GM18909 (cell line): ENCODE results near the gene LACC1.
A peak's percentile ranks its signal among the peaks of the same experiment; 100 is the strongest.

Experiments used
- ATAC-seq: cut with Tn5 transposase; IDR thresholded peaks from one replicate; pipeline ENCODE4 v1.9.1; 2021; ENCODE audit warnings: mild to moderate bottlenecking; ENCODE audit not compliant: unreplicated experiment, poor library complexity

LACC1 gene

DNA sequence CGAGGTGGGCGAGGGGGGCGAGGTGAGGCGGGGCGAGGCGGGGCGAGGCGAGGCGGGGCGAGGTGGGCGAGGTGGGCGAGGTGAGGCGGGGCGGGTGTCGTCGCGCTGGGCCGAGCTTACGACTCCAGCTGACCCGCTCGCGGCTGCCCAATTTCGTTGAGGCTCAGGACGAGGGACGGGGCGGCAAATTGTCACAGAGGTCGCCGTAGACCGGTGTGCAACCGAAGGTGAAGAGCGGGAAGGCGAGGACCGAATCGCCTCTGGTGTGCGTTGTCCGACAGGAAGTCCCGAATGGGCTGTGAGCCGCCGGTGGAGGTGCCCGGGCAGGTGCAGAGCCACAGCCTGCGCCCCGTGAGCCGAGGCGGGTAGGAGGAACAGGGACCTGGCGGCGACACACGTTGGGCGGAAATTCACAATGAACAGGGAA lies at the start of gene LACC1:
TSS of gene LACC1 (plus strand) at position 150 of the 427 bp plus-strand sequence. CDS start 1,082 bp downstream, outside the sequence.
- ATAC-seq: peak; percentile 41

DNA sequence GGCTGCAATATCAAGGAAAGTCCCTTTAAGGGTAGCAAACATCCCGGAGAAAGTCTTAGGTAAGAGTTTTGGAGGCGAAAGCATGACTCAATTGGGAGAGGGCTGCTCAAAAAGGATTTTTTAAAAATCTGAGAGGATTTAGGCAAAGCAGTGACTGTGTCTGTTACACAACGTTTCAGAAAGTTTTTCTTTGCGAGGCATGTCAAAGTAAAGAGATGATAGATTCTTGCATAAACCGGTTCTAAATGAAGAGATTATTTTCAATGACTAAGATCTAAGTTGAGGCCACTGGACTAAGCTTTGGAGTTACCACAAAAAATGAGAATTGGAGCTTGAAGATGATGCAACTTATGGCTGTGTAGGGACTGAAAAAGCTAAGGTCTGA lies 49.2 kb upstream of the LACC1 start:
- no peak for ATAC-seq

DNA sequence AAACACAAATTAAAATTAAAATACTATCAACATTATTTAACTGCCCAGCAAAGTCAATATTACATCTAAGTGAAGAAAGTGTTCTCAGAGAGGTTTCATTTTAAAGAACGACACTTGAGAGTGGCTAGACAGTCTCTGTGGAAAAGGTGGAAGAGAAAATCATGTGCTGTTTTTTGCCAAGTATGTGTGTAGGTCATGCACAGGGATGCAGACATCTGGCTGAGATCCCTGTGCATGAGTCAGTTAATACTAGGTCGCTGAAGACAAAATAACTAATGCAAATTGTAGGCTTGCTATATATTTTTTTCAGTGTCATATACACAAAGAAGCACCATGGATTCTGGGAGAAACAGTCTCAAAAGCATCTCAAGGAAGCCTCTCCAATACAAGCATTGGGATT lies 48.6 kb upstream of the LACC1 start:
- ATAC-seq: no peak

DNA sequence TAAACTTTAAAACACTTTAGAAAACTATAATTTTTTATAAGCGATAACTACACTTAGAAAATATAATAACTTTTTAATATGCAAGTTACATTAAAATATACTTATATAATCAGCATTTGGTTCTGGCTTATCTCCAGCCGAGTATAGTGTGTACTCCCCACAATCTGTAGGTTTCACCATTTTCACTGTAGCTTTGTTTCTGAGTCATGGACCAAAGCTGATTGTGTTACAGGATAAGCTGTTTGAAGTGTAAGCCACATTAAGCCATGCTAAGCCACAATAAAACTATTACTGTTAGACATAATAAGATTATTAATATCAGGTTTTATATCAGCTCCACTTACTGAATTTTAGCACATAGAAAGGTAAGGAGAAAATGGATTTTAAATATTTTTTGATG lies 44.0 kb upstream of the LACC1 start:
- ATAC-seq: no peak

DNA sequence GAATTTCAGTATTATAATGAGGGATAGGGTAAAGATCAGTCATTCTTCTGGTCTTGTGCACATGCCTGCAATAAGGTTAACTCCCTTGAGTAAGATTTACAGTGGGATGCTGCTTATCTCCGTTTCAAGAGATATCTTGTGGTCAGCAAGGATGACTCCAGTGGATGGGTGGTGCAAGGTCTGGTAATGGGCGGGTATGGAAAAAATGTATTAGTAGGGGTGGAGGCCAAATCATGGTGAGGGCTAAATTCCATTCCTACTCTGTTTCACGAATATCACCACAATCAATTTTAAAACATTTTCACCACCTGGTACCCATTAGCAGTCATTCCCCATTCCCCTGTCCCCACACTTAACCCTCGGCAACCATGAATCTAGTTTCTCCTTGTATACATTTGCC lies 40.8 kb upstream of the LACC1 start:
- no peak for ATAC-seq

DNA sequence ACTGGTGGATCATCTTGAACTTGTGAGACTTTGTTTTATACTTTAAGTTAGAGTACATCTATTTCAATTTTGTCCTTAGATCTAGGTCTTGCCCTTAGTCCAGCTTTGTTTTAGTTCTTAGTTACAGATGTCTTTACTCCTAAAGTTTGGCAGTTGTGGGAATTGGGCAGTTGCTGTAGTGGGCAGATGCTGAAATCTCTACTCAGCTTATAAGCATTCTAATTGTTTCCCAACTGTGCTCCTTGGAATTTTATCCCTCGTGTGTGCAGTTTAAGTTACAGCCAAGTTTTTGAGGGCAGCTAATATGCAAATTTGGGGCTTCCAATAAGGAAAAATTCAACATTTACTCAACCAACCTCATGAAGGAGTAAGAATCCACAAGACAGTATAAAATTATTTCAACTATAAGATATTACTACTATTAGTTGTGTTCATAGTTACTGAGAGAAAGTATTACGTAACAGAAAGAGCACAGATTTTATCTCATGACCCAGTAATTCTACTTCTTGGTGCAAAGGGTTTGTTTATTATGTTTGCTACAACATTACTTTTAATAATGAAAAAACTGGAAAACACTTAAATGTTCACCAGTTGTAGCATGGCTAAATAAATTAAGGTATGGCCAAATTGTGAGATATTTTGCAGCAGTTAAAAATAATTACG lies 33.1 kb upstream of the LACC1 start:
- ATAC-seq: no peak

DNA sequence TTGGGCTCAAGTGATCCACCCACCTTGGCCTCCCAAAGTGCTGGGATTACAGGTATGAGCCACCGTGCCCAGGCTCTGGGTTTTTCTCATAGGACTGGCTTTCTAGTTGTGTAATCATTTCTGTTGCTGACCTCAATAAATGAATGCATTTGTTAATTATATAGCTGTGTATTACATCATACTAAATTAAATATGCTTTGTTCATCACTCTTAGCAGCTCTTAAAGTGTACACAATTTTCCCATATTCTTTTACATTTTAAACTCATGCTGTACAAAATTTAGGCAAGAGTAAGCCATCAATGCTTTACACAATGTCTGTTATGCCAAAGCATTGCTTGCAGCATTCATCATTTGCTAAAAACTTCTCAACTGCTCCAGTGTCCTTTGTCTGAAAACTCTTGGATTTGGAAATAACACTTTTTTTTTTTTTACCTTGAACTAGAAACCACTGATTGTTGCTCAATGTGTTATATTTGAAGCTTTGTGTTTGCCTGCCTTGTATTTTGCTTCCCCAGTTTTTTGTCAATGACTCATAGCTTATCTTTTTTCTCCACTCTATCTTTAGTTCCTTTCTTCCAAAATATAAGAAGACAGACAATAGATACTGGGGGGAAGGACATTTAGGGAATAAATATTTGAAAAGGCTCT lies 31.6 kb upstream of the LACC1 start:
- ATAC-seq: no peak

DNA sequence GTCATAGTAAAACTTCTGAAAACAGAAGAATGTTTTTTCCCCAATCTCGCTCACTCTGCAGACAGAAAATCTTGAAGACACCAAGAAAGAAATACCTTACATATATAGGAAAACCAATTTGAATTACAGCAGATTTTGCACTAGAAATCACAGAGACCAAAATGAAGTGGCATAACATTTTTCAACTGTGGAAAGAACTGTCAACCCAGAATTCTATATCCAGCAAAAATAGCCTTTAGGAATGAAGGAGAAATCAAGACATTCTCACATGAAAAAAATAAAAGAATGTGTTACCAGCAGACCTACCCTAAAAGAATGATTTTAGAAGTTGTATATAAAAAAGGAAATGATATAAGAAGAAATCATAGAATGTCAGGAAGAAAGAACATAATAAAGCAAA lies 28.8 kb upstream of the LACC1 start:
- ATAC-seq: no peak

DNA sequence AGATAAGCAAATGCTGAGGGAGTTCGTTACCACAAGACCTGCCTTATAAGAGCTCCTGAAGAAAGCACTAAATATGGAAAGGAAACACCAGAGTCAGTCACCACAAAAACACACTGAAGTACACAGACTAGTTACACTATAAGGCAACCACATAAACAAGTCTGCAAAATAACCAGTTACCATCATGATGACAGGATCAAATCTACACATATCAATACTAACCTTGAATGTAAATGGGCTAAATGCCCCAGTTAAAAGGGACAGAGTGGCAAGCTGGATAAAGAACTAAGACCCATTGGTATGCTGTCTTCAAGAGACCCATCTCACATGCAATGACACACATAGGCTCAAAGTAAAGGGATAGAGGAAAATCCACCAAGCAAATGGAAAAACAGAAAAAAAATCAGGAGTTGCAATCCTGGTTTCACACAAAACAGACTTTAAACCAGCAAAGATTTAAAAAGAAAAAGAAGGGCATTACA lies 26.7 kb upstream of the LACC1 start:
- ATAC-seq: no peak

DNA sequence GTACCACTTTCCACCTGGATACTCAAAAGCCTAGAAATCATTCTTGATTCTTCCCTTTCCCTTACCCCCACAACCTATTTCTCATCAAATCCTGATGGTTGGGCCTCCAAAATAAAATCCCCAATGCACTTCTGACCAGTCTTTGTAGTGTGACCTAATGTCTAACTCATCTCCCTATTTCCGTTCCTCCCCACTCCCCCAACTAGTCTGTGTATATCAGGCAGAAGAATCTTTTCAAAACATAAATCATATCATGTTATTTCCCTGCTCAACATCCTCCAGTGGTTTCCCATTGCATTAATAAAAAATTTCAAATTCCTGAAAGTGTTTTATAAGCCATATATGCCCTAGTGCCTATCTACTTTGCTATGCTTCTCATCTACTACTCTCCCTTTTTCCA lies 17.8 kb upstream of the LACC1 start:
- no peak for ATAC-seq

DNA sequence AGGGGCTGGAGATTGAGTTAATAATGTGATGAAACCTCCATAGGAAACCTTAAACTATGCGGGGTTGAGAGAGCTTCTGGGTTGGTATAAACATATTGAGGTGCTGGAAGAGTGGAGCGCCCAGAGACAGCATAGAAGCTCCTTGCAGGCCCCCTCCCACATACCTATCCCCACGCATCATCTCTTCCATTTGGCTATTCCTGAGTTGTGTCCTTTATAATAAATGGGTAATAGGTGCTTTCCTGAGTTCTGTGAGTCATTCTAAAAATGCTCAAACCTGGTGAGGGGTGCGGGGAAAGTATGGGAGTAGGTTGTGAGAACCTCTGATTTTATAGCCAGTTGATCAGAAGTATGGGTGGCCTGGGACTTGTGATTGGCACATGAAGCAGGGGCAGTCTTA lies 14.8 kb upstream of the LACC1 start:
- no peak for ATAC-seq

DNA sequence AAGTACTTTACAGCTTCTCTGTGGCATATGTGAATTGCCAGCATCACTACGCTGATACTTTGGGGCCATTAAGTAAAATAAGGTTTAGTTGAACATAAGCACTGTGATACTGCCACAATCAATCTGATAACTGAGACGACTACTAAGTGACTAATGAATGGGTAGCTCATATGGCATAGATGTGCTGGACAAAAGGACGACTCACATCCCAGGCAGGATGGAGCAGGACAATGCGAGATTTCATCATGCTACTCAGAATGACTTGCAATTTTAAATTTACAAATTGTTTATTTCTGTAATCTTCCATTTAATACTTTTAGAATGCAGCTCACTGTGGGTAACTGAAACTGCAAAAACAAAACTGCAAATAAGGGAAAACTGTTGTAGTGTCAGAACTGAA lies 13.8 kb upstream of the LACC1 start:
- ATAC-seq: no peak

DNA sequence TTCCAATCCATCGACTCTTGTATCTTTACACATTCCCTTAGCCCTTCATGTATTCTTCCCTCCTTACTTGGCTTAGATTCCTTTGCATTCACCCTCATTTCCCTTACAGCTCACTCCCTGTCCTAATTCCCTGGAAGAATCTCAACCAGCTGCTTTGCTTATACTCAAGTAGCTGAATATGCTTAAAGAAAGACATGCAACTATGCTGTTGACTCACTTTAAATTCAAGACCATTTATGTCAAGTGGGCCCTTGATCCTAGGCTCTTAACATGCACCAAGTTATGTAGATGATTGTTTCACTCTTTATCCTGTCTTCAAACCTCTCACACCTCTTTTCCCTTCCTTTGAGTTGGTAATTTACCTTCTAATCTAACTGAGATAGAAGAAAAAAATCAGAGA lies 7.5 kb upstream of the LACC1 start:
- ATAC-seq: no peak

DNA sequence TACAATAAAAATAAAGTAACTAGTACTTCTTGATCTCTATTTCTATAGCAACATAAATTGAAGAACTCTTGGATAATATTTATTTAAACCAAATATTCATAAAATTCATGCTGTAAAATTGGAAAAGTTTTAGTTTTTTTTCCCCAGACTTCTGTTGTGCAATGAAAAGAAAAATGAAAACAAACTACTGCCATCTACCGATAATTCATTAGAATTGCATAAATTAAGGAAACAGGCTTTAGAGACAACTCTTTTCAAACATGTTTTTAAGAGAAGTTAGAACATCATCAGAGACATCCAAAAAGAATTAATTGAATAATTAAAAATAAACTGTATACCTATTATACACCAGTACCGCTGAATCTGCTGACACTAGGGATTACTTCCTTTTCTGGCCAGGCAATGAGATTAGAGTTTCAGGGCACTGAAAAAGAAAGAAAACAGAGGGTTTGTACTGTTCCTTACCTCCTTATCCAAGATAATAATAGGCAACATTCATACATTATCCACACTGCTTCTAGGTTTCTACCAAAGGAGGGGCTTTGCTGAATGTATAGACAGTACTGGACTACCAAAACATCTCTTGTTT lies 5.1 kb upstream of the LACC1 start:
- ATAC-seq: no peak

DNA sequence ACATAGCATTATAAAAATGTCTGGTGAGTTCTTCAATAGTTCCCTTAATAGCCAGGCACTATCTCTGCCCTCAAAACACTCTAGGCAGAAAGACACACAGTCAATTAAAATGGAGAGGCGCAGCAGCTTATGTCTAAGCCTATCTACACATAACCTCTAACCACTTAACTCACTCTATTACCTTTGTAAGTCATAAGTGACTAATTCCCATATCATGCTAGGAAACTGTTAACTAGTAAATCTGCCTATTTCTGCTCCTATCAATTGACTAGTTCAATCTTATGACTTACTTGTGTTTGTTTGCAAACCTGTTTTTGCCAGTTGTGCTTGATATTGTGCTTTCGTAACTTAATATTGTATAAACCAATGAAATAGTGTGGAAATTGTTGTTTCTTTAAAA lies 3.3 kb upstream of the LACC1 start:
- ATAC-seq: no peak

DNA sequence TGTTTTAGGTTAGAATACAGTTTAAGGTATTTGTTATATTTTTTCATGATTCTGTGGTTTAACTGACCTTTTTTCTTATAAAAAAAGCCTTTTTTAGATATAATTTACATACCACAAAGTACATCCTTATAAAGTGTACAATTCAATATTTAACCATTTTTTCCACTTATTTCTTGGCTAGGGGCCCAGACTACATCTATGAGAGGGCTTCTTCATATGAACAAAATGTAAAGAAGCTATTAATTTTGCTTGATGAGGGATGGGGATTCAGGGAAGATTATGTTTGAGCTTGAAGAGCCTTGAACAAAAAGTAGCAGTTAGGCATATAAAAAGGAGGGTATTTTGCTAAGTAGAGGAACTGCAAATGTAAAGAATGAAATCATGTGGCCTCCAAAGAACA lies 2.4 kb upstream of the LACC1 start:
- ATAC-seq: no peak

DNA sequence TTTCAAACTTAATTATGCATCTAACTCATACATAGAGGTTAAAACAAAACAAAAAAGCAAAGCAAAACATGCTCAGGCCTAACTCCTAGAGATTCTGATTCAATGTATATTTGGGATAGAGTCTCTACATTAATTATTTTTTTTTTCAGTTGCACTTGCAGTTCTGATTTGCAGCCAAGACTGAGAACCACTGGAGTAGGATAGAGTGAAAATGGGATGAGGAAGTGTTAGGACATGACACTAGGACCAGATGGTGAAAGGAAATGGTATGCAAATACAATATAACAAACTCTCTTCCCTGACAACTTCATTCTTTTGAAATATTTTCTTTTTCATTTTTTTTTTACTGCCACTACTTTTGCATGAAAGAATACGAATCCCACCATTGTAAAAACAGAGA lies 1.9 kb upstream of the LACC1 start:
- no peak for ATAC-seq

DNA sequence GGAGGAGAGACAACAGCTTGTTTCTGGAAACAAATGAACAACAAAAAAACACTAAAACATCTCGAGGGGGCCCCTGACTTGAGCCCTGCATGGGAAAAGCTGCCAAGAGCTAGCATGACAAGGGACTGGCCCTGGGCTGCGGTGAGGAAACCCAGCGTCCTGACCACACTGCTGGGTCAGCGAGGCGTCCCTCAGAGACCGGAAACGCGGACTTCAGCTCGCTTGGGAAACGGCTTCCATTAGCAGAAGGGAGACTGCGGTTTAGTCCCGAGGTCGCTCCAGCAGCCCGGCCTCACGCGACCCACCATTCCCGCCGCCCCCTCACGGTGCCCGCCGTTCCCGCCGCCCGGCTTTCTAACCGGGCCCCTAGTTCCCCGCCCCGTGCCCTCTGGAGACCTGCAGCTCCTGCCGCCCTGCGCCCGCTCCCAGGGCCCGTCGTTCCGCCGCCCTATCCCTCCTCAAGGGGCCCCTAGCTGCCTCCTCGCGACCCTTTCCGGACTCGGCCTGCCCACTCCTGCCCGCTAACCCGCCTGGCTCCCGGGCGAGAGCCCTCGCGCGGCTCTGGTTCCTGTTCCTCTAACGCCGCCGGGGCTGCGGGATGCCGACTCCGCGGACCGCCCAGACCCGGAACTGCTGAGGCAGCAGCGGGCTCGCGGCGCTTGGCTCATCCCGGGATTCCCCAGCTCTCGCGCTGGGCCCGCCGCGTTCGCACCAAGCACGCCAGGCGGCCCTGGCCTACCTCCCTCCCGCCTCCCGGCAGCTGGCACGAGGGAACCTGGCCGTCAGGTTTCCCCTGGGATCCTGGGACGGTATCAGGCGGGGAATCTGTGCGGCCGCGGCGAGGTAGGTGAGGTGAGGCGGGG lies 581 bp upstream of the LACC1 start, which contains the start of gene CCDC122:
TSS of gene CCDC122 (minus strand) at position 849 of the 863 bp plus-strand sequence. CDS start 10,364 bp downstream, outside the sequence.
- peak; percentile 85 for ATAC-seq

DNA sequence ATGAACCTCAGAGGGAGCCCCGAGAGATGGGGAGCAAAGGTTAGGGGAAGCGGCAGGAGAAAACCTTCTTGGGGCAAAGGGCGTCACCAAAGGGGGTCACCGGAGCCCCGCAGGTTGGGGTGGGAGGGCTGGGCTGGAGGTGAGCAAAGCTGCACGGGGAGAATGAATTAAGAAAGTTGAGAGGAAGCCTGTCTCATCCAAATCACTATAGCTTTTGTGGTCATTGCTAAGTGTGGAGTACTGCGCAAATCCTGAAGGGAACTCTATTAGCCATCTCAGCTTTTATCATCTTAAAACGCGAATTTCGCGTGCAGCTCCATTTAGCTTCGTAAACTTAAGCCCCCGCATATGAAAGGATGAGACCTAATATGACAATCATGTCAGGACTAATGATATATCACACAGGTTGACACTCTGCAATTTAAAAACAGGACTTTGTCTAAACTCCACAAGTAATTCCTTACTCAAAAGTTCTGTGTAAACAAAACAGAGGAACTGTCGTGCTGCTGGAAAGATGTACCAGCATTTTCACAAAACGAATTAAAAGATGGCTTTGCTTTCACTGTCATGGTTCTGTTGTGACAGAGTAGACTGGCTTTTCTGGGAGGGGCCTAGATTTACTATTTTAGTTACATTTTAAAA lies 631 bp downstream of the LACC1 start:
- ATAC-seq: no peak

DNA sequence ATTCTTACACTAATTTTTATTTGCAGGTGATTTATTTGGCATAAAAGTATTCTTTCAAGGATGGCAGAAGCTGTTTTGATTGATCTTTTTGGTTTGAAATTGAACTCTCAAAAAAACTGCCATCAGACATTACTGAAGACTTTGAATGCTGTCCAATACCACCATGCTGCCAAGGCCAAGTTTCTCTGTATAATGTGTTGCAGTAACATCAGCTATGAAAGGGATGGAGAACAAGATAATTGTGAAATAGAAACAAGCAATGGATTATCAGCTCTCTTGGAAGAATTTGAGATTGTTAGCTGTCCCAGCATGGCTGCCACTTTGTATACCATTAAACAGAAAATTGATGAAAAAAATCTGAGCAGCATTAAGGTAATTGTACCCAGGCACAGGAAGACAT lies 1.2 kb downstream of the LACC1 start:
- no peak for ATAC-seq
